Middle frontal gyrus (tissue), 1 donor: ENCODE data around the gene RAB3C.

Experiments
- DNase-seq: peaks from one replicate; pipeline ENCODE4 v3.0.0-alpha.2; 2015; ENCODE audit warnings: low spot score; ENCODE audit errors: extremely low spot score

RAB3C gene

DNA sequence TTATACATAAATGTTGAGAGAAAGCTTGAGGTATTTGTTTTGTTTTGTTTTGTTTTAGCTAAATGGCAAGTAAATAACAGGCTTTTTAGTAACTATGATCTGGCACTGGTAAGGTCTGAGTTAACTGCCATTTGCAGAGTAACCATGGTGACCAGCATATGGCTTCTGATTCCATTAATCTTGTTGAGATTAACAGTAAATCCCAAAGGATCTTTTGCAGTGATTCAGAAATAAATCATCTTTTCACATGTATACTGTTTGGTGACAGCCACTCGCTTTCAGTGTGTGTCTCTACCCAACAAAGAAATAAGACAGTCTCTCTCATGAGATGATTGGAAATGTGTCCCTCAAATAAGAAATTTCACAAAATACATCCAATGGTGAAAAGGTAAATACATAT is 235.6 kb downstream of the RAB3C start:
- no peak for DNase-seq

DNA sequence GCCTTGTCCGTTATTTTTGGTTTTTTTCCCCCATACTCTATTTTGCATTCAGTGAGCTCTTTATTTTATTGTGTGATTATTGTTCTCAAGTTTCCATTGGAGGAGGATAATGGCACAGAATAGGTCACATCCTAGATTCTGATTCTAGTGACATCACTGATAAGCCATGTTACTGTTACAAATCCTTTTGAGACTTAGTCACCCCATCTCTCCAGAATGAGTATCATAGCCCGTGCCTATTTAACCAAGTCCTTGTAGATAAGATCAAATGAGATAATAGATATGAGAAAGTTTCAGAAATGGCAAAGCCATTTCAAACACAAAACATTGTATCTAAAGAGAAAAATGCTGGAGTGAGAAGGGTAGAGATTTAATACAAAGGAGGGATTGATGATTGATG is 242.6 kb downstream of the RAB3C start:
- DNase-seq = no peak

DNA sequence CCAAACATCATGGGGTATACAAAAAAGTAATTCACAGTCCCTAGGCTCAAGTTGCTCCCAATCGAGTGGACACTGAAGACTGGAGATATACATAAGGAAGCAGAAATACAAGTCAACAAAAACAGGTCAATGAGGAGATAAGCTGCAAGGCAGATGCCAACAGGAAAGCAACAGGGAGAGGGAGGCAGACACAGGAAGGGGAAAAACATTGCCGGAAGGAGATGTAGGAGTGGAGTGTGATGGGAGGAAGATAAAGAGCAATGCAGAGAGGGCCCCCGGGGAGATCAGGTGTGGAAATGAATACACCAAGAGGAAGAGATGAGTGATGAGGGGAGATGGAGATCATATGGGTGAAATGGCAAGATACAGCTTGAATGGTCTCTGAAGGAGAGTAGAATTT is 243.0 kb downstream of the RAB3C start:
- DNase-seq = no peak

DNA sequence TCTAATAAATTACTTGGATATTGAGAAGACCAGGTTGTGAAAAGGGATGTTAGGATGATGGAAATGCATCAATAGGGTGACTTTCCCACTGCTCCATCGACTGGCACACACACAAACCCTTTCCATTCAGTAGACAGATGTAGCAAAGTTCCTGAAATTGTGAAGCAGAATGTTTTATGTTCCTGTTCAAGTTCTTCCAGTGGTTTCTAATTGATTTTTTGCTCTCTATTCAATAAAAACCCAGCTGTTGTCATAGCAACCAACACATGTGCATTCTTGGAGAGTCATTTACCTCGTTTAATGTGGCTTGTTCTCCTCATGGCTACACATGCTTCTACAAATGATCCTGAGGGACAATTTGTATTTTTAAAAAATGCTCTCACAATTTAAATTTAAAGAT is 244.6 kb downstream of the RAB3C start:
- DNase-seq = no peak

DNA sequence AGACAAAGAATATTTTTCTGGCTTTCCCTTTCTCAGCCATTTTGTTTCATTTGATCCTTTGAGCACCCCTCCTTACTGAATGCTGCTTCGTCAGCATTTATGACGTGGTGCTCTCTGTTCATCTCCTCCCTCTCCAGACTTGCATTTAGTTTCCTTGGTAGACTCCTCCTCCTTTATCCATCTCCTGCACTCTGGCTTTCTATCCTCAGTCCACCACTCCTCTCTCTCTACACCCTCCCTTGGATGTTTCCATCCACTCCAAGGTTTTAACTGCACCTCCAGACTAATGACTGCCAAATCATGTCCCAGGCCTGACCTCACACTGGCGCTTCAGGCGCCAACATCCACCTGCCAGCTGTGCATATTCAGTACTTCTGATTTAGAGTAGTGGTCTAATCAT is 245.4 kb downstream of the RAB3C start:
- DNase-seq = no peak

DNA sequence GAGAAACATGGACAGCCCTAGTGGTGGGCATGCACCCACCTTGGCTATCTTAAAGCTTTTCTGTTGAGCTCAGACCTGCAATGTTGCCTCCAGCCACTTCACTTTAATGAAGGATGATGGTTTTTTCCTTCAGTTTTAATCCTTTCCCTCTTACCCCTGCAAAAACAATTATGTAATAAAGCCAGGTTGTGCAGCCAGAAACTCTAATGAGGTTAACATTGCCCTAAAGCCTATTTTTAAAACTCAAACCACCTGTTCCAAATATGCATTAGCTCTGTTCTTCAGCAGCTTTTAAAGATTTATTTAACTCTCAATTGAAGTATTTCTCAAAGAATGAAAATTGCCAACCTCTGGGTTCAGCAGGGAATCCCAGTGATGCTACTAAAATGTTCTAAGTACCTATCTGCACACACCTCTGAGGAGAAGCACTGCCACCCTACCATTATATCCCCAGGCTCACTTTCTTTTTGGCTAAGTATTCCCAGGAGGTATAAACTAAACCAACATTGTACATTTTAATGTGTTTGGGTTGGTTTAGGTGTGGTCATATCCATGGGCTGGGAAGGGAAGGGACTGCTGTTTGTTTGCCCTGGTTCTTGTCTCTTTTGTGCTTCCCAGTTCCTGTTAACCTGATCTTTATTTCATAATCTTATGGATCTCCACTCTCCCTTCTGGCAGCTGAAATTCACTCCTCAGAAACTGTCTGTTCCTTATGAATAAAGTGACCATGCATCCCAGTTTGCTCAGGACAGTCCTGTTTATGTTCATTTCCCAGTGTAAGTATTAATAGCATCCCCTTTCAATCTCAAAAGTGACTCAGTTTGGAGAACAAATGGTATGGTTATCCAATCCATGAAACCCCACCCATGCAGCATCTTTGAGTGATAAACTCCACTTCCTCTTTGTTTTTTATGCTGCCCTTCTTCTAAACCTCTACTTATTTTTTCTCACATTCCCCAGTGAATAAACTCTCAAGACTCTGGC is 251.7 kb downstream of the RAB3C start:
- DNase-seq = no peak

DNA sequence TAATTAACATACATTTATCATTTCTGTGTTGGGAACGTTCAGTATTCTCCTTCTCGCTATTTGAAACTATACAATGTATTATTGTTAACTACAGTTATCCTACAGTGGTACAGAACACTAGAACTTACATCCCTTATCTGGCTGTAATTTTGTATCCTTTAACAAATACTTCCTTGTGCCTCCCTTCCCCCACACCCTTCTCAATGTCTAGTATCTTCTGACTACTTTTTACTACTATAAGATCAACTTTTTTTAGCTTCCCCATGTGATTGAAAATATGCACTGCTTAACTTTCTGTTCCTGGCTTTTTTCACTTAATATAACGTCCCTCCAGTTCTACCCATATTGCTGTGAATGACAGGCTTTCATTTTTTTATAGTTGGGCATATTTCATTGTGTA is 253.5 kb downstream of the RAB3C start:
- DNase-seq = no peak

- DNase-seq = no peak
Measured at GRCh38 chr5:58838729-58839128, 255.9 kb downstream of the RAB3C start.

DNA sequence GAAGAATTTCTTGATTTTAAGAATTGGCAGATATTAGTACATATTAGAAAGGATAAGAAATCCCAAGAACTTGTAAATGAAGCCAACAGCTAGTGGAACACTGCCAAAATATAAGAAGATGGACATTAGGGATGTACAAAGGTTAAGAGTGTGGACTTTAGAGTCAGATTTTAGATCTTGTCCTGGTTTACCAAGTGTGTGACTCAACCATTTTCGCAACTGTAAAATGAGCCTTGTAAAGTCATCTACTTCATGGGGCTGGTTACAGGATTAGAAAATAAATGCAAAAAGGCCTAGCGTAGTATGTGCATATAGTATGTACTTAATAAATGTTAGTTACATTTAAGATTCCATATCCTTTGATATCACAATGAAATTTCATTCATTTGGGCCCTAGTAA is 260.0 kb downstream of the RAB3C start:
- no peak for DNase-seq

GRCh38 chr5:58844395-58844794 is 261.5 kb downstream of the RAB3C start:
- no peak for DNase-seq

DNA sequence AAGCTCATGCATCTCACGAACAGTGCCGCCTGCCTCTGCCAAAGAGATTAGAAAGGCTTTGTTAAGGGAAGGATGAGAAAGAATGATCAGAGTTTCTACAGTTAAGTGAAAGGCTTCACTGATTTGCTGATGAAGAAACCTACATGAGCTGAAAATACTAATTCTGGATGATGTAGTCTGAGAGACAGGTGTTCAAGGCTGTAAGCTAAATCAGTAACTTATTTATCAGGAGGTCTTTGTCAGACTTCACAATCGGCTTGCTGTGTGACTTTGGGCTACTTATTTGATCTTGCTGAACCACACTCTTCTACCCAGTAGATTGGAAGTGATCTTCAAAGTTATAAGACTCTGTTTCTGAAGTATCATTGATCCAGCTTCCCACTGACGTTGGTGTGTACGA is 264.2 kb downstream of the RAB3C start:
- no peak for DNase-seq

DNA sequence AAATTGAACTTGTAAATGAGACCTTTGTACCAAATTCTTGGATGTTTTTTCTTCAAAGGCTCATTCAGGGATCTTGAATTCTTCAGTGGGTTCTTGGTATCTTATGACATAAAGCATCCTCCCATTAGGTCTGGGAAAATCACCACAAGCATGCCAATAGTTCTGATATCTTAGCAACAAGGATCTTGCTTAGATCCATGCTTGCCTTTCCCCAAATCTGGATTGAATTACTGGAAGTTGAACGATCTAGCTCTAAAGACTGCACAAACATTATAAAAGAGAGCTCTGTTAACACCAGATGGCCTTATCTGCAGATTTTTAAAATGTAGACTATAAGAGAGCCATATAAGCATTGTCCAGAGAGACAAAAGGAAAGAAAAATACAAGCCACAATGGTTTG is 266.3 kb downstream of the RAB3C start:
- DNase-seq = no peak

DNA sequence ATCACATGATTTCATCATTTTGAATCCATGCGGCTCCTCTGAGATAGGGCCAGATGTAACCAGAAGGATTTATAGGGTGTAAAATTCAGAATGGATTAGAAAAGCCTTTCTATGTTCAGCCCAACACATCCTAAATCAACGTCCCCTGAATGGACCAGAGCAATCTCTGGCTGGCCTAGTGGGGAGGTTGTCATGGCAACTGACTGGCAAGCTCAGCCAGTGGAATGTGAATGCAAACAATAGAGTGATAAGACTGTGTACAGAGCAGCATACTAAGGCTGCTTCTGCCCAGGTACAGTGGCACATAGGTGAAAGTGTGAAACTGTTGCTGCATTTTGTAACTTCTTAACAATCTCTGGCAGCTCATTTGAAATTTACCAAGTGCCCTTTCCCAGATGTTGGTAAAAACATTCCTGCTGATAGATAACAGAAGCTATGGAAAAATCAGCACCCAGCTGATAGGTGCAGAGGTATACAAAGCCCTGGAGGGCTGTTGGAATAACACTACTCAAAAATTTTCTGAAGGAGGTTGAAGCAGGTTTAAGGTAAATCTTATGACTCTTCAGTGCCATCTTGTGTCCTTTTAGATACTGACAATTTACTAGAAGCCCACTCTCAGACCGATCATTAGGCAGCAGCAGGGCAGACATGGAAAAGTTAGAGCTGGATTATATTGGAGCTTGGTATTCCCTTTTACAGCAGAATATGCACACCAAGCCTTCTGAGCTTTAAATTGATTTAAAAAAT is 267.2 kb downstream of the RAB3C start:
- no peak for DNase-seq

- DNase-seq = no peak
Measured at GRCh38 chr5:58851153-58851552, 268.3 kb downstream of the RAB3C start.

- no peak for DNase-seq
Measured at GRCh38 chr5:58851571-58851970, 268.7 kb downstream of the RAB3C start.

GRCh38 chr5:58852566-58852965 is 269.7 kb downstream of the RAB3C start:
- DNase-seq = no peak

DNA sequence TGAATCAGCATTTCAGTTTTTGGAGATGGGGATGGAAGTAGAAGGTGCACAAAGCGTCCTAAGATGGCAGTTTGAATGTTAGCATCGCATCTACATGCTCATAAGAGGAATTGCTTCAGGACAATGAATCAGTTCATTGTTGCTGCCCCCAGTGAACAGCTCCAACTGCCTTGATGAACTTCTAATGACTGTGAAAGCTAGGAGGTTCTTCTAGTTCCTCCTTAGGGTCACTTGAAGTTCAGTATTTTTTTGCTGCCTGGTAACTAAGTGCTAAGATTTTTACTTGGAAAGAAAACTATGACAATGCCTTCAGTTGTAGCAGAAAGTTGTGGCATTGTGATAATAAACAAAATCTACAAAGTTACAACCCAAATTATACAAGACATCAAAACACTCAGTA is 271.6 kb downstream of the RAB3C start:
- DNase-seq = no peak

GRCh38 chr5:58855851-58856739 is 273.2 kb downstream of the RAB3C start:
- no peak for DNase-seq

- DNase-seq = no peak
Measured at GRCh38 chr5:58857609-58858008, 274.7 kb downstream of the RAB3C start.

- no peak for DNase-seq
Measured at GRCh38 chr5:58860680-58861079, 277.8 kb downstream of the RAB3C start.

DNA sequence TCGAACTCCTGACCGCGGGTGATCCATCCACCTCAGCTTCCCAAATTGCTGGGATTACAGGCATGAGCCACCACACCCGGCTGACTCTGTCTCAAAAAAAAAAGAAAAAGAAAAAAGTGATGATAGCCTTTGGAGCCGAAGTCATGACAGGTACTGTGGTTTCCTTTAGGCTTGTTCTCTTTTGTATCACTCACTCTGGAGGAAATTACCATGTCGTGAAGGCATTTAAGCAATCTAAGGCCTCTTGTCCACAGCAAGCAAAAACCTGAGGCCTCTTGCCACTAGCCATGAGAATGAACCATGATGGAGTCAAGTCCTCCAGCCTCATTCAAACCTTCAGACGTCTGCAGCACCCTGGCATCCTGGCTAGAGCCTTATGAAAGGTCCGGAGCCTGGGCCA is 286.1 kb downstream of the RAB3C start:
- no peak for DNase-seq
